MM.1S (cell line): ENCODE results near the gene KYNU.

Experiments
- DNase-seq: peaks from one replicate; pipeline ENCODE4 v3.0.0-alpha.2; 2015
- H2AFZ ChIP-seq: fragments of 300-600 bp; sonication (generic); 2 replicates; pipeline ENCODE4 v1.6.0; 2016; ENCODE audit warnings: antibody characterized with exemption, low read length
- H3F3A ChIP-seq: fragments of 300-600 bp; sonication (generic); 2 replicates; pipeline ENCODE4 v1.6.1; 2016; ENCODE audit warnings: mild to moderate bottlenecking, antibody characterized with exemption, low read length, moderate library complexity, mixed read lengths; ENCODE audit not compliant: insufficient read depth
- H3K27ac ChIP-seq: fragments of 300-600 bp; sonication (generic); 2 replicates; pipeline ENCODE4 v1.5.1; 2016; ENCODE audit warnings: mild to moderate bottlenecking, low read length
- H3K27me3 ChIP-seq: fragments of 300-600 bp; sonication (generic); replicated peaks from 2 replicates; pipeline ENCODE4 v1.6.0; 2016; ENCODE audit warnings: low read length; ENCODE audit not compliant: insufficient read depth
- H3K36me3 ChIP-seq: fragments of 300-600 bp; sonication (generic); replicated peaks from 2 replicates; pipeline ENCODE4 v1.6.1; 2016; ENCODE audit warnings: mild to moderate bottlenecking, low read length, mixed read lengths; ENCODE audit not compliant: insufficient read depth
- H3K4me1 ChIP-seq: fragments of 300-600 bp; sonication (generic); 2 replicates; pipeline ENCODE4 v1.6.1; 2016; ENCODE audit warnings: low read length, mixed read lengths
- H3K4me2 ChIP-seq: fragments of 300-600 bp; sonication (generic); 2 replicates; pipeline ENCODE4 v1.6.0; 2016; ENCODE audit warnings: low read depth, low read length
- H3K4me3 ChIP-seq: fragments of 300-600 bp; sonication (generic); 2 replicates; pipeline ENCODE4 v1.5.1; 2016; ENCODE audit warnings: low read length, mixed read lengths
- H3K79me2 ChIP-seq: fragments of 300-600 bp; sonication (generic); 2 replicates; pipeline ENCODE4 v1.6.1; 2016; ENCODE audit warnings: mixed run types, low read length, mixed read lengths
- H3K9ac ChIP-seq: fragments of 300-600 bp; sonication (generic); 2 replicates; pipeline ENCODE4 v1.6.1; 2016; ENCODE audit warnings: low read length, mixed read lengths
- H3K9me2 ChIP-seq: fragments of 300-600 bp; sonication (generic); replicated peaks from 2 replicates; pipeline ENCODE4 v1.6.1; 2016; ENCODE audit warnings: mild to moderate bottlenecking, low read length, mixed read lengths; ENCODE audit not compliant: insufficient read depth
- H3K9me3 ChIP-seq: fragments of 300-600 bp; sonication (generic); replicated peaks from 2 replicates; pipeline ENCODE4 v1.6.1; 2016; ENCODE audit warnings: mild to moderate bottlenecking, low read length, mixed read lengths; ENCODE audit not compliant: insufficient read depth
- H4K20me1 ChIP-seq: fragments of 300-600 bp; sonication (generic); 2 replicates; pipeline ENCODE4 v1.6.1; 2016; ENCODE audit warnings: mild to moderate bottlenecking, low read length, moderate library complexity, mixed read lengths; ENCODE audit not compliant: insufficient read depth
- CTCF ChIP-seq: fragments of 300-600 bp; sonication (generic); IDR thresholded peaks from 2 replicates; pipeline ENCODE4 v1.5.1; 2016; ENCODE audit warnings: antibody characterized with exemption, low read length, mixed read lengths
- EZH2 ChIP-seq: fragments of 300-600 bp; sonication (generic); optimal IDR thresholded peaks from 2 replicates; pipeline ENCODE3; 2017; ENCODE audit warnings: low read depth, mild to moderate bottlenecking, antibody characterized with exemption, low read length, mixed read lengths
- EZH2phosphoT487 ChIP-seq: fragments of 300-600 bp; sonication (generic); IDR thresholded peaks from 2 replicates; pipeline ENCODE4 v1.6.1; 2018; ENCODE audit warnings: antibody characterized with exemption, low read length

Gene KYNU

GRCh38 chr2:143001501-143001900 lies 124.0 kb downstream of the KYNU start:
- no peaks in the 10 kb centered on the region for H3K27me3 ChIP-seq
- H3K9ac ChIP-seq, result no peak overlapping the region
- H3K9me3 ChIP-seq, result no peaks in the 10 kb centered on the region
- peaks cover 3% of the 10 kb centered on the region; the same call in 1 of the 2 replicates for H3F3A ChIP-seq
- no peaks in the 10 kb centered on the region for H4K20me1 ChIP-seq
- no peak overlapping the region for H2AFZ ChIP-seq
- no peaks in the 10 kb centered on the region for H3K36me3 ChIP-seq
- H3K27ac ChIP-seq, result no peak overlapping the region
- TF ChIP-seq EZH2phosphoT487, result no peak
- no peak for TF ChIP-seq EZH2
- TF ChIP-seq CTCF, result no peak
- H3K4me1 ChIP-seq, result 0 out of 2 replicates have a peak, but pooled peaks cover 3% of the 10 kb centered on the region
- H3K9me2 ChIP-seq, result no peaks in the 10 kb centered on the region
- H3K4me3 ChIP-seq, result no peak overlapping the region
- DNase-seq, result no peak
- no peaks in the 10 kb centered on the region for H3K79me2 ChIP-seq
- H3K4me2 ChIP-seq, result no peak overlapping the region

- Histone ChIP-seq H3K4me2 (no peak overlapping the region), H3K9ac (no peak overlapping the region), H3K36me3 (no peaks in the 10 kb centered on the region), H3K27ac (no peak overlapping the region), H3K27me3 (no peaks in the 10 kb centered on the region), H3K9me3 (no peaks in the 10 kb centered on the region), H3K9me2 (no peaks in the 10 kb centered on the region), H3K79me2 (no peaks in the 10 kb centered on the region), H3K4me3 (no peak overlapping the region), H3F3A (no peaks in the 10 kb centered on the region), H3K4me1 (no peaks in the 10 kb centered on the region), H2AFZ (no peak overlapping the region), H4K20me1 (no peaks in the 10 kb centered on the region)
- no peak for DNase-seq
- no peak for TF ChIP-seq CTCF
- no peak for TF ChIP-seq EZH2phosphoT487
- TF ChIP-seq EZH2, result no peak
Measured at GRCh38 chr2:143015656-143016055, 138.2 kb downstream of the KYNU start.

GRCh38 chr2:143026411-143027054 lies 149.1 kb downstream of the KYNU start:
- Histone ChIP-seq H3K4me2 (no peak overlapping the region), H3K79me2 (no peaks in the 10 kb centered on the region), H4K20me1 (no peaks in the 10 kb centered on the region), H3K4me3 (no peak overlapping the region), H3K27me3 (no peaks in the 10 kb centered on the region), H2AFZ (no peak overlapping the region), H3K9me2 (no peaks in the 10 kb centered on the region), H3K9ac (no peak overlapping the region), H3K9me3 (no peaks in the 10 kb centered on the region), H3K27ac (no peak overlapping the region), H3K36me3 (no peaks in the 10 kb centered on the region), H3K4me1 (peaks cover 7% of the 10 kb centered on the region; the same call in 1 of the 2 replicates), H3F3A (no peaks in the 10 kb centered on the region)
- TF ChIP-seq EZH2, result no peak
- no peak for TF ChIP-seq EZH2phosphoT487
- no peak for TF ChIP-seq CTCF
- no peak for DNase-seq
